ENCODE measurements around the gene CAPN3.
A peak's percentile ranks its signal among the peaks of the same experiment; 100 is the strongest.

Gene CAPN3

GRCh38 chr15:42427429-42428223 lies 68.3 kb downstream of the CAPN3 start:
- DNase-seq (ENCODE audit: low read depth), result peak; percentile 66
- H3K4me3 ChIP-seq (ENCODE audit: low read depth, low read length), result no peak overlapping the region

GRCh38 chr15:42444415-42445063 lies 85.2 kb downstream of the CAPN3 start:
- H3K4me3 ChIP-seq (ENCODE audit: low read depth, low read length), result no peak overlapping the region
- no peak for DNase-seq (ENCODE audit: low read depth)

GRCh38 chr15:42445551-42445950 lies 86.2 kb downstream of the CAPN3 start:
- no peak overlapping the region for H3K4me3 ChIP-seq (ENCODE audit: low read depth, low read length)
- DNase-seq (ENCODE audit: low read depth), result no peak

GRCh38 chr15:42447599-42447998 lies 88.3 kb downstream of the CAPN3 start:
- H3K4me3 ChIP-seq (ENCODE audit: low read depth, low read length), result no peak overlapping the region
- no peak for DNase-seq (ENCODE audit: low read depth)

- H3K4me3 ChIP-seq (ENCODE audit: low read depth, low read length), result no peak overlapping the region
- no peak for DNase-seq (ENCODE audit: low read depth)
These were observed 89.0 kb downstream of the CAPN3 start for GRCh38 chr15:42448281-42448680.

- H3K4me3 ChIP-seq (ENCODE audit: low read depth, low read length), result no peak overlapping the region
- DNase-seq (ENCODE audit: low read depth), result no peak
These were observed 90.6 kb downstream of the CAPN3 start for GRCh38 chr15:42449770-42450424.

- H3K4me3 ChIP-seq (ENCODE audit: low read depth, low read length), result no peak overlapping the region
These were observed 91.1 kb downstream of the CAPN3 start for GRCh38 chr15:42450425-42450790.

GRCh38 chr15:42453826-42454225 lies 94.5 kb downstream of the CAPN3 start:
- DNase-seq (ENCODE audit: low read depth), result no peak
- no peak overlapping the region for H3K4me3 ChIP-seq (ENCODE audit: low read depth, low read length)

More at GRCh38 chr15:42450425-42450790, 91.1 kb downstream of the CAPN3 start:
- DNase-seq (ENCODE audit: low read depth), result no peak

GRCh38 chr15:42456531-42456930 lies 97.2 kb downstream of the CAPN3 start:
- DNase-seq (ENCODE audit: low read depth), result no peak
- peak overlapping the region; percentile 38 for H3K4me3 ChIP-seq (ENCODE audit: low read depth, low read length)

GRCh38 chr15:42456971-42457370 lies 97.7 kb downstream of the CAPN3 start:
- DNase-seq (ENCODE audit: low read depth), result peak; percentile 5
- peak overlapping the region; percentile 38 for H3K4me3 ChIP-seq (ENCODE audit: low read depth, low read length)

GRCh38 chr15:42457445-42458442 lies 98.4 kb downstream of the CAPN3 start:
- DNase-seq (ENCODE audit: low read depth), result peak; percentile 87
- peak overlapping the region; percentile 38 for H3K4me3 ChIP-seq (ENCODE audit: low read depth, low read length)

- DNase-seq (ENCODE audit: low read depth), result no peak
- H3K4me3 ChIP-seq (ENCODE audit: low read depth, low read length), result no peak overlapping the region
These were observed 102.0 kb downstream of the CAPN3 start for GRCh38 chr15:42461261-42461660.

Data from skeletal muscle cell (primary cell).